Adrenal gland (tissue), 5 donors: ENCODE data around the gene PDE3A.

Experiments used
- CTCF ChIP-seq, 6 experiments: fragments of 450-650 bp in 4 of 6; fragments of 200-600 bp in 2 of 6; sonication (generic) in 1 of 6; IDR thresholded peaks; 1 replicate in 5 of 6; 2 replicates in 1 of 6; pipeline versions ENCODE4 v1.5.1 to v1.8.0; 2016 to 2021; ENCODE audit warnings: antibody characterized with exemption in 6 of 6, mild to moderate bottlenecking in 2 of 6, moderate library complexity in 1 of 6
- POLR2A ChIP-seq, 2 donors: fragments of 450-650 bp; IDR thresholded peaks; one replicate each; pipeline ENCODE4 v1.6.1; 2017; ENCODE audit warnings: antibody characterized with exemption in 2 of 2, mild to moderate bottlenecking in 2 of 2, moderate library complexity in 1 of 2
- donor health status: DM: no; HTN: no; CAD: no.

DNA sequence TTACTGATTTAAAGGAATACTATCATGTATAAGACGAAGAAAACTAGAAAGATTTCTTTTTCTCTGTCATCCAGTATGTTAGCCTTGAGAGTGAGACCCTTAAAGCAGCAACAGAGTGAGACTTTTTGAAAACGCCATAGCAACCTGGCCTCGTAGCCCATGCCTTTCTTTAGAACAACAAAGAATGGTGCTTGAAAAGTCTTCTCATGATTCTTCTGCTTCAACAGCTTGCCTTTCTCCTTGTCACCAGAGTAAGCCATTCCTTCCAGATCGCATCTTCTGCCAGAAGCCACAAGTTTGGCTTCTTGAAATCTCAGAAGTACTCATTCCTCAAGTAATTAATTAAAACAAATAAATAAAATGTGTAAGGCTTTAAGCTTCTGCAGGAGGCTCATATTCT lies 109.3 kb downstream of the PDE3A start:
- TF ChIP-seq CTCF (IDR thresholded peaks at IDR 0.05) = no peak
- no peak for TF ChIP-seq POLR2A (IDR thresholded peaks at IDR 0.05)
